Measurements from ENCODE around the gene VTI1A. TPM values are rescaled to one million over a fixed set of nuclear protein-coding genes. Genes with fewer than 3 reads are reported as not detected.

Gene VTI1A
- total and polyA plus RNA-seq, 2 of the 8 experiments (the other 6 are each of a cell fraction or from before 2014, with no cell fraction given), result 6.0 to 20.0 TPM

DNA sequence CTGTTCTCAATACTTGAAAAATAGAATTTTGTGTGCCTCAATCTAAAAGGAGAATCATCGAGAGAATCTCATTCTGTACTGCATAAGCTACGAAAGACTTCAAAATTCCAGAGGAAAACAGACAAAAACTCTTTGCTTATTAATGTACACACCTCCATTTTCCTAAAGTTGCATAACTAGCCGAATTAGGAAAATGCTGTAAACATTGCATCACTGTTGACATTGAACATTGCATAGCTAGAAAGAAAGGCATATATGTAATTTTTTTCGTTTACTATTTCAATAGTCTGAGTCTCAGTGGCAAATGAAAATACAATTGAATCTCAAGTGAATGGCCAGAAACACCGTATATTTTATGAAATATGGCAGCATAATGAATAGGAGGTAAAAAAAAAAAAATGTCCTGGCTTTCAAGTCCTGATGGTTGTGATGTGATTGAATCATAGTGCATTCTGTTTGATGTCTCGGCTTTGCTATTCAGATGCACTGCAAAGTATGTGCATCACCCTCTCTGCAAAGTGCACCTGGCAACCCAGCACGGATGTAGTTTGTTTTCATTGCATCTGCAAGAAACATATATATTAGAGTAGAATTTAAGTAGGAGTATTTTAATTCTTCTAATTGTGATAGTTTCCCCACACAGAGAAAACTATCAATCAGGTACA is 196.7 kb downstream of the VTI1A start:
- Histone ChIP-seq H3K36me3 (ENCODE audit: control insufficient read depth in 2 of 4, insufficient read depth in 4 of 4, low read length in 3 of 4) (no peaks in the 10 kb centered on the region), H3K4me2 (ENCODE audit: insufficient read depth in 1 of 2, low read depth in 2 of 2, low read length in 2 of 2) (no peak overlapping the region), H4K20me1 (replicated peaks in 1 of 2; ENCODE audit: control insufficient read depth in 1 of 2, insufficient read depth in 2 of 2, low read length in 2 of 2) (no peaks in the 10 kb centered on the region), H2BK15ac (ENCODE audit: low read length) (no peak overlapping the region), H4K5ac (ENCODE audit: insufficient read length, low read depth, low read length) (no peak overlapping the region), H2AK5ac (ENCODE audit: low read depth, low read length) (no peak overlapping the region), H3K23ac (ENCODE audit: insufficient read length) (no peak overlapping the region), H3K4ac (replicated peaks; ENCODE audit: insufficient read length, low read depth, low read length) (no peak overlapping the region), H3K14ac (ENCODE audit: insufficient read length) (no peak overlapping the region), H3K56ac (replicated peaks; ENCODE audit: insufficient read length, low read depth, low read length) (no peak overlapping the region), H3K9me3 (ENCODE audit: insufficient read depth in 2 of 2, low read depth in 1 of 2, low read length in 1 of 2) (no peaks in the 10 kb centered on the region), H3K27me3 (replicated peaks in 1 of 4; ENCODE audit: control insufficient read depth in 3 of 4, extremely low read depth in 1 of 4, insufficient read depth in 3 of 4, low read length in 3 of 4) (no peaks in the 10 kb centered on the region), H4K91ac (replicated peaks; ENCODE audit: insufficient read length, low read length) (no peak overlapping the region), H3K18ac (ENCODE audit: extremely low read depth, low read length) (no peak overlapping the region), H3K79me2 (ENCODE audit: control insufficient read depth in 1 of 2, insufficient read depth in 2 of 2, low read length in 2 of 2) (no peaks in the 10 kb centered on the region), H3K4me3 (ENCODE audit: extremely low read depth in 1 of 4, insufficient read depth in 2 of 4, low read depth in 3 of 4, low read length in 4 of 4) (no peak overlapping the region), H2AFZ (ENCODE audit: low read length) (no peak overlapping the region), H2BK12ac (ENCODE audit: low read depth, low read length) (no peak overlapping the region), H2BK5ac (ENCODE audit: low read depth, low read length) (no peak overlapping the region), H3K9ac (replicated peaks in 1 of 4; ENCODE audit: extremely low read depth in 1 of 4, low read depth in 3 of 4, low read length in 3 of 4) (no peak overlapping the region), H2BK120ac (replicated peaks; ENCODE audit: low read depth, low read length) (no peak overlapping the region), H3K27ac (ENCODE audit: low read depth, low read length) (no peak overlapping the region), H3K4me1 (replicated peaks in 1 of 4; ENCODE audit: control insufficient read depth in 3 of 4, insufficient read depth in 4 of 4, low read length in 3 of 4) (0 out of 7 replicates have a peak, but pooled peaks cover 0 to 2% (median 0%) of the 10 kb centered on the region in 4 experiments), H3K23me2 (ENCODE audit: low read depth, low read length) (no peaks in the 10 kb centered on the region), H4K8ac (ENCODE audit: extremely low read depth, insufficient read depth, low read length) (no peak overlapping the region), H3K79me1 (ENCODE audit: low read depth, low read length) (no peaks in the 10 kb centered on the region), H2BK20ac (ENCODE audit: low read length) (no peak overlapping the region)
- DNase-seq (ENCODE audit: low read depth in 1 of 2, low spot score in 2 of 2) (no peak), FAIRE-seq (no peak)
- POLR2A ChIA-PET (ENCODE audit: partially characterized antibody), result no interaction called here
- TF ChIP-seq EP300 (IDR thresholded peaks at IDR 0.05; ENCODE audit: borderline replicate concordance in 1 of 2, low read depth in 2 of 2, low read length in 2 of 2) (no peak), POLR2AphosphoS5 (IDR thresholded peaks at IDR 0.05; ENCODE audit: low read depth, low read length) (no peak), CTBP2 (IDR thresholded peaks at IDR 0.05; ENCODE audit: borderline replicate concordance, insufficient read depth, insufficient read length, low read length) (no peak)
- WGBS, 2 experiments (ENCODE audit: extremely low coverage in 1 of 2, insufficient coverage in 1 of 2, insufficient read length in 1 of 2, insufficient replicate concordance in 2 of 2, low coverage in 1 of 2, low lambda C conversion rate in 2 of 2, missing lambda C conversion rate in 1 of 2), result 83% methylated on average over 7 of the region's 7 CpGs; no CpG with 5 or more reads in 1 of the 2 experiments
- CTCF ChIA-PET (ENCODE audit: partially characterized antibody), result interaction anchor here (0.7 to 0.8 kb wide), 2 partner anchors 79 to 1708 kb away, joined by 3 read pairs; no protein-coding TSS in a partner anchor
